Measurements from ENCODE around the gene PA2G4. TPM values are rescaled to one million over a fixed set of nuclear protein-coding genes. Genes with fewer than 3 reads are reported as not detected.

PA2G4 gene
- total and polyA plus RNA-seq, 2 donors (not counting 1 experiment from before 2014, with no cell fraction given) = 92.2 to 202 TPM

DNA sequence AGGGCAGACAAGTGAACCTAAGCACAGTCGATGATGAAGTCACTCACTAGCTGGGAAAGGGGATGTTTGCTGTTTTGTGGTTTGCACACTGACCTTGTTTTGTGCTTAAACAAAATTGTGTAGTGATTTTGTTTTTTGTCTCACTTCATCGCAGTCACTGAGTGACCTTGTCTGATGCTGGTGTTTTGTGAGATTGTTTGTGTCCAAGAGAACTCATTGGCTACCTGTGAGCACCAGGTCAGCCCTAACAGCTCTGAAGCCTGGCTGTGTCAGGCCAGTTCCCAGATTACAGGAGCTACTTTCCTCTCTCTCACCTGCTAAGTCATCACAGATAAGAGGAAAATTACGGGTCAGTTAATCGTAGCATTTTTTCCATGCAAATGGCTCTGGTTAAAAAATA, 19.8 kb downstream of the PA2G4 start:
- Histone ChIP-seq H3K9ac (ENCODE audit: insufficient read depth, low read length) (no peak overlapping the region), H3K9me3 (ENCODE audit: control insufficient read depth, insufficient read depth, low read depth, low read length) (no peaks in the 10 kb centered on the region), H2AFZ (ENCODE audit: low read length) (no peak overlapping the region), H4K20me1 (ENCODE audit: control insufficient read depth, extremely low read depth, insufficient read depth, low read length) (no peaks in the 10 kb centered on the region), H3K4me3 (replicated peaks in 1 of 4; ENCODE audit: control extremely low read depth in 1 of 4, insufficient read depth in 1 of 4, low read depth in 3 of 4, low read length in 4 of 4) (no peak overlapping the region), H3K36me3 (ENCODE audit: control insufficient read depth, insufficient read depth, low read length) (peaks cover 10% of the 10 kb centered on the region), H3K27me3 (ENCODE audit: control insufficient read depth, insufficient read depth, low read length) (no peaks in the 10 kb centered on the region), H3K27ac (ENCODE audit: insufficient read depth, low read length) (no peak overlapping the region), H3K4me2 (ENCODE audit: extremely low read depth, insufficient read depth, low read length) (no peak overlapping the region), H3K79me2 (ENCODE audit: control insufficient read depth, insufficient read depth, low read length) (peaks cover 11% of the 10 kb centered on the region), H3K4me1 (ENCODE audit: control insufficient read depth, extremely low read depth, insufficient read depth, low read length) (peaks cover 18% of the 10 kb centered on the region)
- TF ChIP-seq, protein P1, sequence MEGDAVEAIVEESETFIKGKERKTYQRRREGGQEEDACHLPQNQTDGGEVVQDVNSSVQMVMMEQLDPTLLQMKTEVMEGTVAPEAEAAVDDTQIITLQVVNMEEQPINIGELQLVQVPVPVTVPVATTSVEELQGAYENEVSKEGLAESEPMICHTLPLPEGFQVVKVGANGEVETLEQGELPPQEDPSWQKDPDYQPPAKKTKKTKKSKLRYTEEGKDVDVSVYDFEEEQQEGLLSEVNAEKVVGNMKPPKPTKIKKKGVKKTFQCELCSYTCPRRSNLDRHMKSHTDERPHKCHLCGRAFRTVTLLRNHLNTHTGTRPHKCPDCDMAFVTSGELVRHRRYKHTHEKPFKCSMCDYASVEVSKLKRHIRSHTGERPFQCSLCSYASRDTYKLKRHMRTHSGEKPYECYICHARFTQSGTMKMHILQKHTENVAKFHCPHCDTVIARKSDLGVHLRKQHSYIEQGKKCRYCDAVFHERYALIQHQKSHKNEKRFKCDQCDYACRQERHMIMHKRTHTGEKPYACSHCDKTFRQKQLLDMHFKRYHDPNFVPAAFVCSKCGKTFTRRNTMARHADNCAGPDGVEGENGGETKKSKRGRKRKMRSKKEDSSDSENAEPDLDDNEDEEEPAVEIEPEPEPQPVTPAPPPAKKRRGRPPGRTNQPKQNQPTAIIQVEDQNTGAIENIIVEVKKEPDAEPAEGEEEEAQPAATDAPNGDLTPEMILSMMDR (conservative IDR thresholded peaks at IDR 0.05 in 1 of 2, IDR thresholded peaks at IDR 0.05 in 1 of 2; ENCODE audit: low read depth in 1 of 2, low read length in 2 of 2) = no peak
- no peak for TF ChIP-seq EZH2 (IDR thresholded peaks at IDR 0.05; ENCODE audit: low read length, missing control alignments)
- no peak for DNase-seq (ENCODE audit: low read depth in 2 of 2)

DNA sequence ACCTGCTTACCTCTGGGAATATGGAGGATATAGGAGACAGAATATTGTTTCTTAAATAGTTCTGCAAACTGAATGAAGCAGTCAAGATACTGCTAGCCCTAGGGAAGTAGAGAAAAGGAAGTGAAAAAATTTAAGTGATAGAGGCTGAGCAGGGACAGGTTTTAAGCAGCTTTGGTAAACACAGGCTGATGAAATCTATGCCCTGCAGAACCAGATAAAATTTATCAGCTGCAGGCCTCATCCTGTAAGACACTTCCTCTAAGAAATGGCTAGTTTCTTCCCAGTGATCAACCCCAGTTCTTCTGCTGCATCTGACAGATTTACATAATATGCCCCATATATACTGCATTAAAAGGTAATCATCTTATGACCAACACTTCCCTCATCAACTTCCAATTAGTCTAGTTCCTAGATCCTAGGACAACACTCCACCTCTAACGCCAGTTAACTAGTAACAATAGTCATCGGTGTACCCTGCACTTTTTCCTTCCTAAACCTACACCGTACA, 22.4 kb downstream of the PA2G4 start:
- TF ChIP-seq EZH2 (IDR thresholded peaks at IDR 0.05; ENCODE audit: low read length, missing control alignments) = no peak
- TF ChIP-seq, protein P1 (conservative IDR thresholded peaks at IDR 0.05 in 1 of 2, IDR thresholded peaks at IDR 0.05 in 1 of 2; ENCODE audit: low read depth in 1 of 2, low read length in 2 of 2) = no peak
- H3K27ac ChIP-seq (ENCODE audit: insufficient read depth, low read length) = peak overlapping the region; percentile 54
- peak overlapping the region; percentile 65 for H3K4me2 ChIP-seq (ENCODE audit: extremely low read depth, insufficient read depth, low read length)
- no peak for DNase-seq (ENCODE audit: low read depth in 2 of 2)
- H3K9me3 ChIP-seq (ENCODE audit: control insufficient read depth, insufficient read depth, low read depth, low read length) = no peaks in the 10 kb centered on the region
- peaks cover 9% of the 10 kb centered on the region for H3K36me3 ChIP-seq (ENCODE audit: control insufficient read depth, insufficient read depth, low read length)
- H4K20me1 ChIP-seq (ENCODE audit: control insufficient read depth, extremely low read depth, insufficient read depth, low read length) = no peaks in the 10 kb centered on the region
- H3K9ac ChIP-seq (ENCODE audit: insufficient read depth, low read length) = no peak overlapping the region
- no peak overlapping the region for H2AFZ ChIP-seq (ENCODE audit: low read length)
- H3K79me2 ChIP-seq (ENCODE audit: control insufficient read depth, insufficient read depth, low read length) = peaks cover 25% of the 10 kb centered on the region
- H3K4me1 ChIP-seq (ENCODE audit: control insufficient read depth, extremely low read depth, insufficient read depth, low read length) = peaks cover 11% of the 10 kb centered on the region
- H3K27me3 ChIP-seq (ENCODE audit: control insufficient read depth, insufficient read depth, low read length) = no peaks in the 10 kb centered on the region
- H3K4me3 ChIP-seq (replicated peaks in 1 of 4; ENCODE audit: control extremely low read depth in 1 of 4, insufficient read depth in 1 of 4, low read depth in 3 of 4, low read length in 4 of 4) = peak overlapping the region in 2 of 4 experiments; percentile 55 to 62

DNA sequence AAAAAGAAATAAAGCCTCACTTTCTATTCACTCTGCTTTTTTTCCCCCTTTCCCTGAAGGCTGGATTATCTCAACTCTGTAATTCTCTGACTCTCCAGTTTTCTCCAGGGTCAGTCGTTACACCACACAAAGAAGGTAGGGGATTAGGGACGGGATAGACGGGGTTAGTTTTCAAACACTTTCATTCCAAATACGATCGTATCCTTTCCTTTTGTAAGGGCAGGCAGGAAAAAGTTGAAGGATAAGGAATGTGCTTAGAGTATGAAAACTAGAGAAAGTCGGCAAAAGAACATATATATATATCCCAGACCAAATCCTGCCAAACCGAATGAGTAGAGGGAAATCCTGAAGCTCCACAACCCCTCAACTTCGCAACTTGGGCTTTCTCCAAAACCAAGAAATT, 23.1 kb downstream of the PA2G4 start:
- Histone ChIP-seq H3K9me3 (ENCODE audit: control insufficient read depth, insufficient read depth, low read depth, low read length) (no peaks in the 10 kb centered on the region), H3K4me1 (ENCODE audit: control insufficient read depth, extremely low read depth, insufficient read depth, low read length) (peaks cover 11% of the 10 kb centered on the region), H2AFZ (ENCODE audit: low read length) (no peak overlapping the region), H3K4me2 (ENCODE audit: extremely low read depth, insufficient read depth, low read length) (peak overlapping the region; percentile 65), H3K9ac (ENCODE audit: insufficient read depth, low read length) (no peak overlapping the region), H3K4me3 (replicated peaks in 1 of 4; ENCODE audit: control extremely low read depth in 1 of 4, insufficient read depth in 1 of 4, low read depth in 3 of 4, low read length in 4 of 4) (peak overlapping the region; percentile 2 to 62 (median 36)), H3K36me3 (ENCODE audit: control insufficient read depth, insufficient read depth, low read length) (peaks cover 16% of the 10 kb centered on the region), H3K27me3 (ENCODE audit: control insufficient read depth, insufficient read depth, low read length) (no peaks in the 10 kb centered on the region), H4K20me1 (ENCODE audit: control insufficient read depth, extremely low read depth, insufficient read depth, low read length) (no peaks in the 10 kb centered on the region), H3K79me2 (ENCODE audit: control insufficient read depth, insufficient read depth, low read length) (peaks cover 25% of the 10 kb centered on the region), H3K27ac (ENCODE audit: insufficient read depth, low read length) (peak overlapping the region; percentile 54)
- DNase-seq (ENCODE audit: low read depth in 2 of 2) = no peak
- TF ChIP-seq, protein P1 (conservative IDR thresholded peaks at IDR 0.05 in 1 of 2, IDR thresholded peaks at IDR 0.05 in 1 of 2; ENCODE audit: low read depth in 1 of 2, low read length in 2 of 2) = no peak
- no peak for TF ChIP-seq EZH2 (IDR thresholded peaks at IDR 0.05; ENCODE audit: low read length, missing control alignments)
